Measurements from ENCODE around the gene GATD1.

Gene GATD1

GRCh38 chr11:733072-733471 lies 44.2 kb downstream of the GATD1 start:
- no peak for TF ChIP-seq ZNF274 (IDR thresholded peaks at IDR 0.05; ENCODE audit: low read depth, low read length)
- no peak overlapping the region for H3K4me3 ChIP-seq (ENCODE audit: low read length)

DNA sequence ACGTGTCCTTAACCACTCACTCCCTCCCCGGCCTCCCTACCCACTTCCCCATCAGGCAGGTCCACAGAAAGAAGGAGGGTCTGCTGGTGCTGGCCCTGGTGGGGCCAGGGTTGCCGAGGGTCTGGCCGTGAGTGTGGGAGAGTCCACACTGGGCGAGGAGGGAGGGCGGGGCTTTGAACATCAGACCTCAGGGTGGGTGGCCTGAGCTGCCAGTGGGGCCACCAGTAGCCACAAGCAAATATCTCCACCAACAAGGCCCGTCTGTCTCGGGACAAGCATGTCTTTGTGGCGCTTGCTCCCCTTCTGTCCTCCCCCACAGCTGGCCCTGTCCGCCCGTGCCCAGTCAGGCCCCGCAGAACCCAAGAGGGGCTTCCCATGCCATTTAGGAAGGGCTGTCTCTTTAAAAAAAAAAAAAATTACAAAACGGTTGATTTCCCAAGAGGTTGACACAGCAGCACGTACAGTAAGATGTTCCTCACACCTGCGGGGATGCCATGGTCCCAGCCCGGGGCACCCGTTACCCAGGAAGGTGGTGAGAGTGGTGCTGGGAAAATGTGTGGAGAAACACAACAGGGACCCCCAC lies 47.7 kb downstream of the GATD1 start:
- H3K4me3 ChIP-seq (ENCODE audit: low read length): no peak overlapping the region
- TF ChIP-seq ZNF274 (IDR thresholded peaks at IDR 0.05; ENCODE audit: low read depth, low read length): no peak

GRCh38 chr11:728901-729491 lies 48.3 kb downstream of the GATD1 start:
- TF ChIP-seq ZNF274 (IDR thresholded peaks at IDR 0.05; ENCODE audit: low read depth, low read length): no peak
- no peak overlapping the region for H3K4me3 ChIP-seq (ENCODE audit: low read length)

GRCh38 chr11:727859-728748 lies 49.2 kb downstream of the GATD1 start:
- TF ChIP-seq ZNF274 (IDR thresholded peaks at IDR 0.05; ENCODE audit: low read depth, low read length): no peak
- H3K4me3 ChIP-seq (ENCODE audit: low read length): no peak overlapping the region

DNA sequence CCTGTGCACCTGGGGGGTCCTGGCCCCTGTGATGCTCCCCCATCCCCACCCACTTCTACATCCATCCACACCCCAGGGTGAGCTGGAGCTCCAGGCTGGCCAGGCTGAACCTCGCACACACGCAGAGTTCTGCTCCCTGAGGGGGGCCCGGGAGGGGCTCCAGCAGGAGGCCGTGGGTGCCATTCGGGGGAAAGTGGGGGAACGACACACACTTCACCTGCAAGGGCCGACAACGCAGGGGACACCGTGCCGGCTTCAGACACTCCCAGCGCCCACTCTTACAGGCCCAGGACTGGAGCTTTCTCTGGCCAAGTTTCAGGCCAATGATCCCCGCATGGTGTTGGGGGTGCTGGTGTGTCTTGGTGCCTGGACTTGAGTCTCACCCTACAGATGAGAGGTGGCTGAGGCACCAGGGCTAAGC lies 50.0 kb downstream of the GATD1 start:
- H3K4me3 ChIP-seq (ENCODE audit: low read length): no peak overlapping the region
- no peak for TF ChIP-seq ZNF274 (IDR thresholded peaks at IDR 0.05; ENCODE audit: low read depth, low read length)

- TF ChIP-seq ZNF274 (IDR thresholded peaks at IDR 0.05; ENCODE audit: low read depth, low read length): no peak
- H3K4me3 ChIP-seq (ENCODE audit: low read length): no peak overlapping the region
Observed at GRCh38 chr11:726278-727220, 50.7 kb downstream of the GATD1 start.

- no peak for TF ChIP-seq ZNF274 (IDR thresholded peaks at IDR 0.05; ENCODE audit: low read depth, low read length)
- H3K4me3 ChIP-seq (ENCODE audit: low read length): peak overlapping the region; percentile 17; the same call in 1 of the 2 replicates
Observed at GRCh38 chr11:725624-726202, 51.6 kb downstream of the GATD1 start.

GRCh38 chr11:724778-725386 lies 52.4 kb downstream of the GATD1 start:
- H3K4me3 ChIP-seq (ENCODE audit: low read length): no peak overlapping the region
- TF ChIP-seq ZNF274 (IDR thresholded peaks at IDR 0.05; ENCODE audit: low read depth, low read length): no peak

DNA sequence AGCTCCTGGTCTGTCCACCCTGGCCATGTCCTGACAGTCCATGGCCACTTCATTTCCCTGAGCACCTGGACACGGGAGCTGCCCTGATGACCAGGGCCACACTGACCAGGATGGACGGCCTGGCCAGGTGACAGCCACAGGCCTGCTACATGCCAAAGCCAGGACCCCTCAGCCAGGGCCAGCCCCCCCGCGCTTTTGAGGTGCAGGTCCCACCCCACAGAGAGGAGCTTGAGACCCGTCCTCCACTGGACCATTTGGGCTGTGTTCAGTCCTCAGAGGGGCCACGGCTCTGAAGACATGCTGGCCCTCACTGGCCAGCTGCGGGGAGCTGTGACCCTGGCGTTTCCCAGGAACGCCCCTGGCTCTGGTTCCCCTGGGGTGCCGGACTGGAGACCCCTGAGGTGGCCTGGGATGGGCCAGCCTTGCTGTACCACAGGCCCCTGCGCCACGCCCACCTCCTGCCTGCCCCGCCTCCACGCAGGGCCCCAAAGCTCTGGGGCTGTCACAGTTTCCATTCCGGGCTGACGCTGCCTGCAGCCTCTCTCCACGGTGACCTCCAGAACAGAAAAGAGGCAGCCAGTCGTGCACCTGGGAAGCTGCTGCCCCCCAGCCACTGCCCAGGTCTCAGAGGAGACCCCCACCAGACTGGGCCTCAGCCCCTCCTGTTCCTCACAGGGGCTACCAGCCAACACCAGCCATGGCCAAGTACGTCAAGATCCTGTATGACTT lies 53.1 kb downstream of the GATD1 start:
- H3K4me3 ChIP-seq (ENCODE audit: low read length): no peak overlapping the region
- no peak for TF ChIP-seq ZNF274 (IDR thresholded peaks at IDR 0.05; ENCODE audit: low read depth, low read length)

DNA sequence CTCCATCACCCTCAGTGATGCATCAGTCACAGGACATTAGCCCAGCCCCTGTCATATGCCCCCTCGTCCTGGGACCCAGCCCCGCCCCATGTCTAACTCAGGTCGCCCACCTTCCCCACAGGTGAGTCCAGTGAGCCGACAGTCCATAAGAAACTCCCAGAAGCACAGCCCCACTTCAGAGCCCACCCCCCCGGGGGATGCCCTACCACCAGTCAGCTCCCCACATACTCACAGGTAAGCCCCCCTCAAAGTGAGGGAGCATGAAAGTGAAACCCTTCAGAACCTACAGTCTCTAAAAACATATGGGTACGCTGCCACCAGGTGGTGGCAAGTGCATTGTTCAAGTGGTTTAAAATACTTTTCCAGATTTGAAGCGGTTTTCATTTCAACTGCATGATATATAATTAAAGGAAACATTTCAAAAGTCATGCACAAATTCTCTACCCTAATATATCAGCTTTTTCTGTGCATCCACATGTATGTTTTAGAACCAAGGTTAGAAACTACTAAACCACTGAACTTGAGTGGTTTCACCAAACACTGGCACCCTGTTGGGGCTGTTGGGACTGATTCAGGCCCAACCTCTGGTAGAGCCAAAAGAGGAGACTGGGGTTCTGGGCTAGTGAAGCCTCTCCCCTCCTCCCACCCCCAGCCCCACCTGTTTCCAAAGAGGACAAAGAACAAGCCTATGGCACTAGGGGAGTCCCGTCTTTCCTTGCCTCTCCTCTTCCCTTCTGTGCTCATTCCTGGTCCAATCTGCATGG lies 54.0 kb downstream of the GATD1 start:
- no peak overlapping the region for H3K4me3 ChIP-seq (ENCODE audit: low read length)
- no peak for TF ChIP-seq ZNF274 (IDR thresholded peaks at IDR 0.05; ENCODE audit: low read depth, low read length)

DNA sequence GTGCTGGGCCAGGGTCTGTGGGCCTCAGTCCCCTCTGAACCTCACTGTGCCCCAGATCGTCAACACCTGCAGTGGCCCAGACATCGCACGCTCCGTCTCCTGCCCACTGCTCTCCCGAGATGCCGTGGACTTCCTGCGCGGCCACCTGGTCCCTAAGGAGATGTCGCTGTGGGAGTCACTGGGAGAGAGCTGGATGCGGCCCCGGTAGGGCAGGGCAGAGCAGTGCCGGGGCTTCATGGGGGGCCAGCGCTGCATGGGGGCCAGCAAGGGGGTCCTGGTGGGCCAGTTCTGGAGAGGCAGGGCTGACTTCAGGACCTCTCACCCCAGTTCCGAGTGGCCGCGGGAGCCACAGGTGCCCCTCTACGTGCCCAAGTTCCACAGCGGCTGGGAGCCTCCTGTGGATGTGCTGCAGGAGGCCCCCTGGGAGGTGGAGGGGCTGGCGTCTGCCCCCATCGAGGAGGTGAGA lies 54.9 kb downstream of the GATD1 start:
- TF ChIP-seq ZNF274 (IDR thresholded peaks at IDR 0.05; ENCODE audit: low read depth, low read length): no peak
- no peak overlapping the region for H3K4me3 ChIP-seq (ENCODE audit: low read length)
